Esophagus muscularis mucosa (tissue), 4 donors: ENCODE measurements around the gene CLDN7. TPM values are rescaled to one million over a fixed set of nuclear protein-coding genes. Genes with fewer than 3 reads are reported as not detected.
A peak's percentile ranks its signal among the peaks of the same experiment; 100 is the strongest.

Experiments
- DNase-seq: peaks from one replicate; pipeline ENCODE4 v3.0.0-alpha.2; 2017; ENCODE audit errors: extremely low spot score
- H3K27ac ChIP-seq, 4 donors: fragments of 200-600 bp; sonication (generic); replicated peaks in 1 of 4; 1 replicate in 3 of 4; 2 replicates in 1 of 4; pipeline ENCODE4 v1.5.1; 2016 to 2019; ENCODE audit warnings: mild to moderate bottlenecking in 1 of 4
- H3K27me3 ChIP-seq, 4 donors: fragments of 200-600 bp; sonication (generic); one replicate each; pipeline versions ENCODE4 v1.5.1 to v1.6.0; 2016 to 2019
- H3K36me3 ChIP-seq, 4 donors: fragments of 200-600 bp; sonication (generic); one replicate each; pipeline ENCODE4 v1.5.1; 2016 to 2019
- H3K4me1 ChIP-seq, 4 donors: fragments of 200-600 bp; sonication (generic); one replicate each; pipeline ENCODE4 v1.5.1; 2016 to 2019
- H3K4me3 ChIP-seq, 4 donors: fragments of 200-600 bp; sonication (generic); 1 replicate in 2 of 4; 2 replicates in 2 of 4; pipeline ENCODE4 v1.5.1; 2016 to 2019; ENCODE audit warnings: mild to moderate bottlenecking in 4 of 4, moderate library complexity in 1 of 4
- H3K9me3 ChIP-seq, 4 donors: fragments of 200-600 bp; sonication (generic); 1 replicate in 3 of 4; 2 replicates in 1 of 4; pipeline ENCODE4 v1.5.1; 2016 to 2019
- CTCF ChIP-seq, 3 experiments: fragments of 200-600 bp in 2 of 3; fragments of 450-650 bp in 1 of 3; sonication (generic) in 2 of 3; IDR thresholded peaks; one replicate each; pipeline ENCODE4 v1.5.1; 2017 to 2019; ENCODE audit warnings: antibody characterized with exemption in 3 of 3, mild to moderate bottlenecking in 2 of 3, moderate library complexity in 1 of 3
- EP300 ChIP-seq: sonication (generic); formaldehyde crosslinking; IDR thresholded peaks from one replicate; pipeline ENCODE4 v1.6.1; 2017; ENCODE audit warnings: antibody characterized with exemption
- POLR2A ChIP-seq: fragments of 450-650 bp; IDR thresholded peaks from one replicate; pipeline ENCODE4 v1.6.1; 2017; ENCODE audit warnings: antibody characterized with exemption, moderate library complexity, mild to moderate bottlenecking, low read depth
- POLR2AphosphoS5 ChIP-seq, 2 donors: sonication (generic); formaldehyde crosslinking; IDR thresholded peaks; one replicate each; pipeline ENCODE4 v1.6.1; 2017; ENCODE audit warnings: antibody characterized with exemption in 2 of 2
- WGBS: methylation state at CpG from one replicate; pipeline ENCODE4 v1.1.5; 2018; 5-methylcytosine and 5-hydroxymethylcytosine counted together
- intact Hi-C: fragments of 100-400 bp; cut with DNase I; formaldehyde crosslinking; loops from one replicate; pipeline ENCODE4 v1.15.1; 2023
- small RNA-seq, 3 donors: library from RNA; depleted of rRNA; stranded (forward); fragments of <200 nt; gene quantifications; one replicate each; pipeline ENCODE3, GENCODE V24; 2016
- total RNA-seq, 4 donors: library from RNA; depleted of rRNA; stranded (reverse); fragments of >200 nt; gene quantifications; one replicate each; pipeline versions ENCODE4 v1.1.0 to v1.2.1, GENCODE V29; 2016

The CLDN7 gene
- total RNA-seq, 4 donors from 2014 or later, result 1.7 to 3.4 (median 2.1) TPM

- Histone ChIP-seq H3K27me3 (no peaks in the 10 kb centered on the region), H3K27ac (peak overlapping the region; percentile 92 to 99 (median 97)), H3K9me3 (no peaks in the 10 kb centered on the region), H3K4me1 (peaks cover 45 to 73% (median 69%) of the 10 kb centered on the region in 4 donors), H3K36me3 (no peaks in the 10 kb centered on the region), H3K4me3 (peak overlapping the region; percentile 62 to 64 (median 64))
- no peak for DNase-seq
- 6% methylated on average over 9 of the region's 15 CpGs for WGBS
- intact Hi-C loops, result no loop called here
- no peak for TF ChIP-seq POLR2A
- TF ChIP-seq EP300, result no peak
- no peak for TF ChIP-seq POLR2AphosphoS5 (IDR thresholded peaks at IDR 0.05)
- peak; percentile 7 to 21 (median 21) for TF ChIP-seq CTCF (IDR thresholded peaks at IDR 0.05)
These were observed 48.4 kb downstream of the CLDN7 start for GRCh38 chr17:7213895-7214299.

GRCh38 chr17:7211491-7212273 lies 50.6 kb downstream of the CLDN7 start:
- Histone ChIP-seq H3K4me3 (peak overlapping the region in 2 of 4 donors; percentile 18 to 31), H3K36me3 (no peaks in the 10 kb centered on the region), H3K27ac (no peak overlapping the region), H3K9me3 (no peaks in the 10 kb centered on the region), H3K4me1 (peaks cover 27 to 71% (median 67%) of the 10 kb centered on the region in 4 donors), H3K27me3 (no peaks in the 10 kb centered on the region)
- DNase-seq, result no peak
- TF ChIP-seq EP300, result no peak
- TF ChIP-seq POLR2AphosphoS5 (IDR thresholded peaks at IDR 0.05), result no peak
- TF ChIP-seq POLR2A, result no peak
- no peak for TF ChIP-seq CTCF (IDR thresholded peaks at IDR 0.05)
- 45% methylated on average over 11 of the region's 37 CpGs for WGBS
- intact Hi-C loops, result no loop called here

Small RNAs within 50 kb of the gene (small RNA-seq; reads per million reads assigned to genes)
- gene MIR324 (4.9 to 8.9 (median 7.2) reads per million in 3 donors), gene RF00019 (0 reads per million in 3 donors)

Other genes starting within 250 kb of the CLDN7 start
- gene RNASEK, start 249.9 kb downstream of the CLDN7 start, total RNA-seq, result 100 to 1,000 TPM in 3 of 4 donors, 10 to 100 TPM in 1; 84.7 to 204 (median 172) TPM
- 1 to 10 TPM in 3 of 4 donors, under 1 TPM in 1; 0.83 to 5.0 (median 3.2) TPM for gene BCL6B, start 239.4 kb downstream of the CLDN7 start, total RNA-seq
- 1 to 10 TPM in 1 of 4 donors, under 1 TPM in 3; 0.19 to 1.2 (median 0.65) TPM for gene SLC16A13, start 226.5 kb downstream of the CLDN7 start, total RNA-seq
- gene SLC16A11, start 218.4 kb downstream of the CLDN7 start, total RNA-seq, result under 1 TPM in 3 of 4 donors, not detected in 1; 0.17 to 0.99 (median 0.26) TPM
- 10 to 100 TPM in 3 of 4 donors, 1 to 10 TPM in 1; 3.0 to 14.0 (median 13.1) TPM for gene CLEC10A, start 182.2 kb downstream of the CLDN7 start, total RNA-seq
- 1 to 10 TPM in 1 of 4 donors, under 1 TPM in 2, not detected in 1; 0.32 to 1.5 (median 0.42) TPM for gene ASGR2, start 147.7 kb downstream of the CLDN7 start, total RNA-seq
- 1 to 10 TPM in 1 of 4 donors, under 1 TPM in 1, not detected in 2; 0.52 to 2.5 TPM for gene ASGR1, start 83.1 kb downstream of the CLDN7 start, total RNA-seq
- 10 to 100 TPM; 12.3 to 21.4 (median 16.5) TPM for gene DLG4, start 42.6 kb downstream of the CLDN7 start, total RNA-seq
- gene ACADVL, start 42.5 kb downstream of the CLDN7 start, total RNA-seq, result 100 to 1,000 TPM; 250 to 662 (median 544) TPM
- 10 to 100 TPM; 34.5 to 55.5 (median 43.7) TPM for gene DVL2, start 28.0 kb downstream of the CLDN7 start, total RNA-seq
- gene PHF23, start 23.0 kb downstream of the CLDN7 start, total RNA-seq, result 10 to 100 TPM; 21.6 to 38.1 (median 24.8) TPM
- 100 to 1,000 TPM; 360 to 524 (median 408) TPM for gene GABARAP, start 20.0 kb downstream of the CLDN7 start, total RNA-seq
- 10 to 100 TPM; 41.5 to 66.5 (median 46.6) TPM for gene CTDNEP1, start 10.7 kb downstream of the CLDN7 start, total RNA-seq
- 10 to 100 TPM; 24.9 to 33.3 (median 27.8) TPM for gene ELP5, start 10.3 kb downstream of the CLDN7 start, total RNA-seq
- gene SLC2A4, start 19.2 kb upstream of the CLDN7 start, total RNA-seq, result 100 to 1,000 TPM; 144 to 197 (median 157) TPM
- 1 to 10 TPM; 3.6 to 8.7 (median 4.4) TPM for gene YBX2, start 32.2 kb upstream of the CLDN7 start, total RNA-seq
- 100 to 1,000 TPM; 145 to 214 (median 204) TPM for gene EIF5A, start 45.1 kb upstream of the CLDN7 start, total RNA-seq
- gene GPS2, start 52.9 kb upstream of the CLDN7 start, total RNA-seq, result 100 to 1,000 TPM in 1 of 4 donors, 10 to 100 TPM in 3; 89.6 to 112 (median 90.2) TPM
- 10 to 100 TPM; 13.9 to 27.0 (median 20.6) TPM for gene NEURL4, start 66.9 kb upstream of the CLDN7 start, total RNA-seq
- gene ACAP1, start 74.1 kb upstream of the CLDN7 start, total RNA-seq, result 10 to 100 TPM in 1 of 4 donors, 1 to 10 TPM in 3; 2.1 to 11.4 (median 4.6) TPM
- 10 to 100 TPM in 2 of 4 donors, 1 to 10 TPM in 2; 9.1 to 18.2 (median 13.3) TPM for gene KCTD11, start 89.7 kb upstream of the CLDN7 start, total RNA-seq
- gene TMEM95, start 92.7 kb upstream of the CLDN7 start, total RNA-seq, result under 1 TPM in 1 of 4 donors, not detected in 3; 0.42 TPM
- 1 to 10 TPM; 2.9 to 7.5 (median 5.6) TPM for gene TNK1, start 118.6 kb upstream of the CLDN7 start, total RNA-seq
- 10 to 100 TPM; 17.7 to 39.9 (median 24.3) TPM for gene PLSCR3, start 132.0 kb upstream of the CLDN7 start, total RNA-seq
- 100 to 1,000 TPM in 1 of 4 donors, 10 to 100 TPM in 3; 59.6 to 121 (median 74.7) TPM for gene TMEM256, start 141.6 kb upstream of the CLDN7 start, total RNA-seq
- 10 to 100 TPM; 12.0 to 30.2 (median 19.0) TPM for gene NLGN2, start 145.4 kb upstream of the CLDN7 start, total RNA-seq
- not detected for gene SPEM1, start 157.8 kb upstream of the CLDN7 start, total RNA-seq
- not detected for gene SPEM2, start 163.1 kb upstream of the CLDN7 start, total RNA-seq
- gene SPEM3, start 166.4 kb upstream of the CLDN7 start, total RNA-seq, result not detected
- 1 to 10 TPM; 1.2 to 6.1 (median 3.5) TPM for gene TMEM102, start 173.0 kb upstream of the CLDN7 start, total RNA-seq
- gene FGF11, start 177.0 kb upstream of the CLDN7 start, total RNA-seq, result 1 to 10 TPM in 2 of 4 donors, under 1 TPM in 1, not detected in 1; 0.50 to 1.9 (median 1.3) TPM
- 10 to 100 TPM in 1 of 4 donors, 1 to 10 TPM in 3; 5.0 to 12.8 (median 8.1) TPM for gene CHRNB1, start 182.6 kb upstream of the CLDN7 start, total RNA-seq
- gene ZBTB4, start 217.2 kb upstream of the CLDN7 start, total RNA-seq, result 100 to 1,000 TPM in 2 of 4 donors, 10 to 100 TPM in 2; 57.5 to 113 (median 87.7) TPM
- not detected for gene SLC35G6, start 219.0 kb upstream of the CLDN7 start, total RNA-seq
- gene POLR2A, start 221.9 kb upstream of the CLDN7 start, total RNA-seq, result 10 to 100 TPM; 29.5 to 66.4 (median 46.9) TPM